Measurements from ENCODE around the gene TCFL5. TPM values are rescaled to one million over a fixed set of nuclear protein-coding genes. Genes with fewer than 3 reads are reported as not detected.
A peak's percentile ranks its signal among the peaks of the same experiment; 100 is the strongest.

Gene TCFL5
- total and polyA plus RNA-seq, 2 donors (not counting 3 experiments of a cell fraction or from before 2014, with no cell fraction given), result 4.4 to 11.1 TPM

DNA sequence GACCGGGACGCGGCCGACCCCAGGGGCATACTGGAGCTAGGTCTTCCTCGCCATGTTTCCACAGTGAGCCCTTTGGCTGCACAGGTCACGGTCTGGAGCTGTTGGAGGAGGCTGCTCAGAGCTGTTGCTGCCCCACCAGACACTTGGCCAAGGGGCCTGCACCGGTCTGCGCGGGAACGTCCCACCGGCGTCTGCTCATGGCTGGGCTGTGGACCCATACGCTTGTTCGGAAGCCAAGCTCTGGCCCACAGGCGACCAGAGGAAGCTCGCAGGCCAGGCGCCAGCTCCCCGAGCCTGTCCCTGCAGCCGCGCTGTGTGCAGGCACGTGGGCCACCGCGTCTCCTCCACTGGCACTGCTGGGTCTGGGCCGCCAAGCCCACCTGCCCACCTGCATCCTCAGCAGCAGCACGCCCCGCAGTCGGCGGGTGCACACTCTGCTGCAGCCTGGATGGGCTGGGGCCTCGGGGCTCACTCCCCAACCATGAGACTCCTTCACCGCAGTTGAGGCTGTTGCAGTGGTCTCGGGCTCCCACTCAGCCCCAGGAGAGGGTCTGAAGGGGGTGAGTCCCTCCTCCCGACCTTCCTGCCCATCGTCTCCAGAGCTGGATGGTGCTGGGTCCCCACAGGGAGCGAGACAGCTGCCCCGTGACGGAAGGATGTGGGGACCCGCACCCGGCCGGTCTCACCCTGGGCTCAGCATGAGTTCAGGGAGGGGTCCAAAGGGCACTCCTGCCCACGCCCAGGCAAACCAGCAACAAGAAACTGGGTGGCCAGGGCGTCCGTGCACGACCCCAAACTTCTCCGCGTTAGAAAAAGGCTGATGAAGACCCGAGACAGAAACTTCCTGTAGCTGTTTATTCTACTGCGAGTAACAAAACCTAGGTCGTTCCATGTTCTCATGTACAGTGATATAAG lies 15.5 kb upstream of the TCFL5 start:
- DNase-seq (ENCODE audit: low read depth, low spot score) (peak; percentile 65), FAIRE-seq (no peak)
- no peak overlapping the region for H3K27ac ChIP-seq (ENCODE audit: insufficient read depth, low read depth, low read length)
- no peaks in the 10 kb centered on the region for H4K20me1 ChIP-seq (replicated peaks; ENCODE audit: control insufficient read depth, extremely low read depth, insufficient read depth, low read length)
- H3K4me3 ChIP-seq (replicated peaks in 1 of 3; ENCODE audit: insufficient read depth in 1 of 3, low read depth in 1 of 3, low read length in 3 of 3), result no peak overlapping the region
- dilution Hi-C loops (cut with MboI; ENCODE audit: extremely low pct_ligation_motif_present, low sequenced_read_pairs), result no loop called here
- peak overlapping the region; percentile 26 for H3K4me2 ChIP-seq (ENCODE audit: insufficient read depth, low read length)
- intact Hi-C loops (cut with micrococcal nuclease), result no loop called here
- H3K9me1 ChIP-seq (replicated peaks; ENCODE audit: control insufficient read depth, extremely low read depth, insufficient read depth, low read length), result no peaks in the 10 kb centered on the region
- no peaks in the 10 kb centered on the region for H3K9me3 ChIP-seq (replicated peaks; ENCODE audit: control insufficient read depth, insufficient read depth, low read length)
- no peak overlapping the region for H3K9ac ChIP-seq (replicated peaks; ENCODE audit: extremely low read depth, insufficient read depth, low read length)
- no peak overlapping the region for H2AFZ ChIP-seq (ENCODE audit: low read depth, low read length)
- H3K79me2 ChIP-seq (ENCODE audit: control insufficient read depth, insufficient read depth, low read length), result no peaks in the 10 kb centered on the region
- peaks cover 9% of the 10 kb centered on the region for H3K4me1 ChIP-seq (ENCODE audit: control insufficient read depth, extremely low read depth, insufficient read depth, low read length)
- H3K27me3 ChIP-seq (ENCODE audit: control insufficient read depth in 2 of 2, insufficient read depth in 2 of 2, low read length in 2 of 2), result peaks cover 0 to 3% of the 10 kb centered on the region in 2 experiments
- no peak for TF ChIP-seq POLR2AphosphoS5 (IDR thresholded peaks at IDR 0.05; ENCODE audit: insufficient read depth, low read depth, low read length)
- no peak for TF ChIP-seq MYC (IDR thresholded peaks at IDR 0.05; ENCODE audit: low read depth, low read length)
- TF ChIP-seq GATA2 (IDR thresholded peaks at IDR 0.05; ENCODE audit: insufficient read depth, insufficient read length, low read depth, low read length), result no peak
- TF ChIP-seq JUN (IDR thresholded peaks at IDR 0.05; ENCODE audit: borderline replicate concordance, insufficient read depth, insufficient read length, low read depth), result no peak
- no peak for TF ChIP-seq FOS (IDR thresholded peaks at IDR 0.05; ENCODE audit: borderline replicate concordance, insufficient read depth, low read length)
- TF ChIP-seq MAX (IDR thresholded peaks at IDR 0.05; ENCODE audit: insufficient read depth, insufficient read length), result no peak
- no peak for TF ChIP-seq EZH2 (IDR thresholded peaks at IDR 0.05; ENCODE audit: borderline replicate concordance, low read depth, low read length, severe bottlenecking)
- no peak for TF ChIP-seq CTCF (IDR thresholded peaks at IDR 0.05; ENCODE audit: extremely low read depth in 1 of 2, insufficient read depth in 1 of 2, low read depth in 1 of 2, low read length in 2 of 2)
- no peak for TF ChIP-seq POLR2A (IDR thresholded peaks at IDR 0.05; ENCODE audit: low read depth, low read length)
- peaks cover 0 to 11% of the 10 kb centered on the region in 2 experiments for H3K36me3 ChIP-seq (ENCODE audit: control insufficient read depth in 2 of 2, extremely low read depth in 1 of 2, insufficient read depth in 2 of 2, low read length in 2 of 2)
- ChIA-PET CTCF (interaction anchor here (0.8 to 4.9 kb wide), 3 partner anchors 9 to 18 kb away, joined by 3 to 30 read pairs (median 4); no protein-coding TSS in a partner anchor), POLR2A (interaction anchor here (0.7 kb wide), 1 partner anchor 10 kb away, joined by 3 read pairs; no protein-coding TSS in a partner anchor)
- no TSS peak for BruUV-seq (replicated peaks)

Data from endothelial cell of umbilical vein (primary cell).